ENCODE results near the gene ZBTB43.

- TF ChIP-seq CTCF (IDR thresholded peaks at IDR 0.05 in 8 of 11, conservative IDR thresholded peaks at IDR 0.05 in 3 of 11) (no peak), POLR2AphosphoS5 (IDR thresholded peaks at IDR 0.05) (no peak)
Measured at GRCh38 chr9:126813072-126813471, 8.2 kb downstream of the ZBTB43 start.

Data from spleen (tissue), 7 donors.